Urothelium cell line (cell line): ENCODE data around the gene RIOK2.

ENCODE experiments used
- DNase-seq: peaks from one replicate; pipeline ENCODE4 v3.0.0; 2011; ENCODE audit warnings: low spot score, mixed read lengths
- FAIRE-seq: peaks from 2 replicates; lab custom pipeline; 2011; peaks lifted over from hg19 to GRCh38; lab: Jason Lieb, UNC

The RIOK2 gene

GRCh38 chr5:97131139-97131710 lies 51.8 kb downstream of the RIOK2 start:
- FAIRE-seq, result no peak
- DNase-seq, result no peak

GRCh38 chr5:97127727-97128126 lies 55.3 kb downstream of the RIOK2 start:
- DNase-seq (no peak), FAIRE-seq (no peak)

- no peak for FAIRE-seq
- DNase-seq, result no peak
These were observed 57.8 kb downstream of the RIOK2 start for GRCh38 chr5:97125125-97125683.

GRCh38 chr5:97124335-97124734 lies 58.7 kb downstream of the RIOK2 start:
- no peak for FAIRE-seq
- DNase-seq, result peak; percentile 34

- no peak for DNase-seq
- no peak for FAIRE-seq
These were observed 61.2 kb downstream of the RIOK2 start for GRCh38 chr5:97121848-97122247.

- FAIRE-seq, result no peak
- no peak for DNase-seq
These were observed 62.9 kb downstream of the RIOK2 start for GRCh38 chr5:97120195-97120594.

GRCh38 chr5:97119007-97119390 lies 64.0 kb downstream of the RIOK2 start:
- no peak for FAIRE-seq

GRCh38 chr5:97118261-97119006 lies 64.6 kb downstream of the RIOK2 start:
- no peak for FAIRE-seq
- DNase-seq, result no peak

More at GRCh38 chr5:97119007-97119390, 64.0 kb downstream of the RIOK2 start:
- DNase-seq, result no peak

GRCh38 chr5:97115932-97116331 lies 67.1 kb downstream of the RIOK2 start:
- DNase-seq, result no peak
- FAIRE-seq, result no peak

- FAIRE-seq, result no peak
These were observed 70.8 kb downstream of the RIOK2 start for GRCh38 chr5:97112230-97112629.

GRCh38 chr5:97111616-97112015 lies 71.4 kb downstream of the RIOK2 start:
- FAIRE-seq, result no peak
- no peak for DNase-seq

More at GRCh38 chr5:97112230-97112629, 70.8 kb downstream of the RIOK2 start:
- no peak for DNase-seq

- DNase-seq (no peak), FAIRE-seq (no peak)
These were observed 72.0 kb downstream of the RIOK2 start for GRCh38 chr5:97111004-97111403.
